ENCODE results near the gene ZNF765.
A peak's percentile ranks its signal among the peaks of the same experiment; 100 is the strongest.
"Not testable (repeated sequence)": the region's sequence is repeated elsewhere in the genome, so short reads cannot be mapped to it uniquely, and the experiment has no call there.

ZNF765 gene

GRCh38 chr19:53422551-53422950 is 27.6 kb downstream of the ZNF765 start:
- no peak for DNase-seq

- not testable (repeated sequence) for DNase-seq
These were observed 28.1 kb downstream of the ZNF765 start for GRCh38 chr19:53423074-53423473.

DNA sequence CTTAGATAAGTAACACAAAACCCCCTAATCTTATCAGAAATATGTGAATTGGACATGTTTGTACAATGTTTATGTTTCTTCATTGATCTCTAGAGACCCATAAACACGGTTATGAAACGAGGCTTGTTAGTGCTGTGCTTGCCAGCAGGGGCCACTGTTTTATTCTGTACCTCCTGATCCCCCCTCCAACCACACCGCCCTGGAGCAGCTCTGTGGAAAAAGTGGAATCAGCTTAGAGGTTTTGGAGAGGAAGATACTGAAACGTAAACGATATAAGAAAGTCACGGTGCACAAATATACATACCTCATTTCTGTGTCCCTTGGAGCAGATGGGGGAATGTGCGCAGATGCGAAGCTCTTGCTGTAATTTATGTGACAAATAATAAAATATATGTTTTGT is 28.7 kb downstream of the ZNF765 start:
- DNase-seq = not testable (repeated sequence)

DNA sequence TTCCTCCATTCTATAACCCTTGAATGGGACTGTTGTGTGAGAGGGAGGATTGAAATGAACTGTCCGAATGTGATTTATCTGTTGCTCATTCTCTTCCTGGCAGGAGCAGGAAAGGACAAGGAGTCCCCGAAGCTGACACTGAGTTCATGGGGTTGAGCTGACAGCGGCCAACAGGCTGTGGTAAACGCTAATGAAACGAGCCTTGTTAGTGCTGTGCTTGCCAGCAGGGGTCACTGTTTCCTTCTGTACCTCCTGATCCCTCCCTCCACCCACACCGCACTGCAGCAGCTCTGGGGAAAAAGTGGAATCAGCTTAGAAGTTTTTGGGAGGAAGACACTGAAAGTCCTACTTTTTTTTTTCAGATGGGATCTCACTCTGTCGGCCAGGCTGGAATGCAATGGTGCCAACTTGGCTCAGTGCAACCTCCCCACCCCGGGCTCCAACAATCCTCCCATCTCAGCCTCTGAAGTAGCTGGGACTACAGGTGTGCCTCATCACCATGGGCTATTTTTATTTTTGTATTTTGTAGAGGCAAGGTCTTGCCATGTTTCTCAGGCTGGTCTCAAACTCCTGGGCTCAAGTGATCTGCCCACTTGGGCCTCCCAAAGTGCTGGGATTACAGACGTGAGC is 30.1 kb downstream of the ZNF765 start:
- peak; percentile 31 for DNase-seq

DNA sequence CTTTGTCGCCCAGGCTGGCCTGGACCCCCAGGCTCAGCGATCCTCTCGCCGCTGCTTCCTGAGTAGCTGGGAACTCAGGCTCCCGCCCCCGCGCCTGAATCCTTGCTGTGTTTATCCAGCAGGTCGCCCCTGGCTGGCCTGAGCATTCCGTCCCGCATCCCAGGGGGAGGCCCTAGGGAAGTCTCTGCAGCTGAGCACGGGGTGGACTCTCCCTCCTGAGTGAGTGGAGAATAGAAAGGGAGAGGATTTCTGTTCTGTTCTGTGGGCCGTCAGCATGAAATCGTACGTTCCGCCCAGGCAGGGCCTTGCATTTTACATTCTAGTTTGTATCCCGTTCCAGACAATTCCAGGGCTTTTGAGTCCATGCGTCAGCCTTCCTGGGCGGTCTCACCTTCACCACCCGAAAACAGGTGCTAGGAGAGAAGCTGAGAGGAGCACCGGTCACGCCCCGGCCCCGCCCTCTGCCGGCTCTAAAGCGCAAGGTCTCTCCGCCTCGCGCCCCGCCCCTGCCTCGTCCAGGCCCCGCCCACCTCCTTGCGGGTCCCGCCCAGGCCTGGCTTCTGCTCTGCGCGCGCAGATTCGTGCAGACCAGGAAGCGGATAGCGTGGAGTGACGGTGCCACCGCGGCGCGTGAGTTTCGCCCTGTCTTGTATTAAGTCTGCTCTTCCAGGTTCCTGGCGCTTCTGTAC is 36.6 kb downstream of the ZNF765 start, which contains the start of gene ZNF761:
ZNF761 (plus strand) TSS at position 586 of the 689 bp plus-strand sequence. CDS start 15,285 bp downstream, outside the sequence.
- DNase-seq = peak; percentile 86

- DNase-seq = peak; percentile 4
These were observed 37.2 kb downstream of the ZNF765 start for GRCh38 chr19:53432088-53432661.

- not testable (repeated sequence) for DNase-seq
These were observed 48.9 kb downstream of the ZNF765 start for GRCh38 chr19:53443809-53444208.

- DNase-seq = not testable (repeated sequence)
These were observed 52.2 kb downstream of the ZNF765 start for GRCh38 chr19:53447196-53447595.

- no peak for DNase-seq
These were observed 60.9 kb downstream of the ZNF765 start for GRCh38 chr19:53455828-53456227.

DNA sequence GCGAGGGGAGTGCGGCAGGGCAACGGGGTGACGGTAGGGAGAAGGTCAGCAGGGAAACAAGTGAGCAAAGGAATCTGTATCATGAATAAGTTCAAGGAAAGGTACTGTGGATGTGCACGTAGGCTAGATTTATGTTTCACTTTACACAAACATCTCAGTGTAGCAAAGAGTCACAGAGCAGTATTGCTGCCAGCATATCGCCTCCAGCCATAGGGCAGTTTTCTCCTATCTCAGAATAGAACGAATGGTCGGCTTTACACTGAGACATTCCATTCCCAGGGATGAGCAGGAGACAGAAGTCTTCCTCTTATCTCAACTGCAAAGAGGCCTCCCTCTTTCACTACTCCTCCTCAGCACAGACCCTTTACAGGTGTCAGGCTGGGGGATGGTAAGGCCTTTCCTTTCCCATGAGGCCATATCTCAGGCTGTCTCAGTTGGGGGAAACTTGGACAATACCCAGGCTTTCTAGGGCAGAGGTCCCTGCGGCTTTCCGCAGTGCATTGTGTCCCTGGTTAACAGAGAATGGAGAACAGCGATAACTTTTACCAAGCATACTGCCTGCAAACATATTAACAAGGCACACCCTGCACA is 65.3 kb downstream of the ZNF765 start:
- not testable (repeated sequence) for DNase-seq

- no peak for DNase-seq
These were observed 66.9 kb downstream of the ZNF765 start for GRCh38 chr19:53461866-53462265.

GRCh38 chr19:53462861-53463260 is 67.9 kb downstream of the ZNF765 start:
- DNase-seq = no peak

DNA sequence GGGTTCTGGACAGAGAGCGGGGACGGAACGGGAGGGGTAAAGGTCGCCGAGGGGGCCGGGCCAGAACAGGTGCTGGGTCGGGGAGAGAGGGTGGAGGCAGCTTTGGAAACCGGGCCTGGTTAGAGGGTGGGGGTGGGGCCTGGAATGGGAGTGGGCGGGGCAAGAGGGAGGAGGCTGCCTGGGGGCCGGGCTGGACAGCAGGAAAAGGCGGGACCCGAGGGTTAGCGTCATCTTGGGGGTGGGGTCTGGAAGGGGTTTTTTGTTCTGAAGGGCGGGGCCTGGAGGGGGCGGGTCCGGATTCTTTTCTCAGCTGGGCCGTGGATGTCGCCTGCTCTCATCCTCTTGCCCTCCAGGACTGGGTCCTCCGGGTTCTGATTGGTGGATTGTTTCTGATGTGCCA is 68.3 kb downstream of the ZNF765 start:
- DNase-seq = no peak

GRCh38 chr19:53466726-53467484 is 72.0 kb downstream of the ZNF765 start:
- no peak for DNase-seq

DNA sequence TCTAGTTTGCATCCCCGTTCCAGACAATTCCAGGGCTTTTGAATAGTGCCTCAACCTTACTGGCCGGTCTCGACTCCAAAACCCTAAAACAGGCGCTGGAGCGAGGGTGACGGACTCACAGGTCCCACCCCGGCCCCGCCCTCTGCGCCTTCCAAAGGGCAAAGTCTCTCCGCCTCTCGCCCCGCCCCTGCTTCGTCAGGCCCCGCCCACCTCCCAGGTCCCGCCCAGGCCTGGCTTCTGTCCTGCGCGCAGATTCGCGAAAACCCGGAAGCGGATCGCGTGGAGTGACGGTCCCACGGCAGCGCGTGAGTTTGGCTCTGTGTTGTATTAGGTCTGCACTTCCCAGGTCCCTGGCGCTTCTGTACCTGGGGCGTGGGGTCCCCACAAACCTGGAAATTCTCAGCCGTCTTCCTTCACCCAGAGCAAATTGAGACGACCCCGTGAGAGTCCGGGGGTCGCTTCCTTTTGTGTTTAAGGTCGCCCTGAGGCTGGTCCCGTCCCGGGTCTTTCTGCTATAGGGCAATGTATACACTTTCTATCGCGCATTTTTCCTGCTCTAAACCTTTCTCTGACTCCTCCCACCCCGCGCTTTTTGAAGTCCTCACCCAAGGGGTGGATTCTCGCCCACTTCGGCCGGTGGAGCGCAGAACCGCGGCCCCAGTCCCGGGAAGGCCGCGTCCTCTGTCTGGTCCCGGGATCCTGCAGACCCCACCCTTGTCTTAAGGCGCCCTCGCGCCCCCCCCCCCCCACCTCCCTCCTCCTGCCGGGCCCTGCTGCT is 72.7 kb downstream of the ZNF765 start, which contains the start of gene ZNF813:
ZNF813 (plus strand) TSS at position 249 of the 778 bp plus-strand sequence. CDS start 16,090 bp downstream, outside the sequence.
- DNase-seq = peak; percentile 82

- DNase-seq = not testable (repeated sequence)
These were observed 73.7 kb downstream of the ZNF765 start for GRCh38 chr19:53468628-53469027.

DNA sequence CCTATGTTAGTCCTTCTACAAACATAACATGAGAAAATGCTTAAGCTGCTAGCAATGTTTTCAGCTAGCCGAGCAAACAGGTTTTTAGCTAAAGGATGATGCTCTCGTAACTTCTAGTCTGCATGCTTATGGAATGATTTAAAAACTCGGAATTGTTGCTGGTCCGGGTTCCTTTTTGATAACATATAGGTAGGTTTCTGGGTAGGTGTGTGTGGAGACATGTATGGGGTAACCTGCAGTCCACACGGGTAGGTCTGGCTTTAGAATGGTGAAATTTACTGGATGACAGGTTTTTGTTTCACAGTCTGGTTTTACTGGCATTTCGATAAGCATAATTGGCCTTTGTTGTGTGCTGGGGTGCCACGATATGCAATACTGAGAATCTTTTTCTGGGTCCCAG is 77.0 kb downstream of the ZNF765 start:
- no peak for DNase-seq

DNA sequence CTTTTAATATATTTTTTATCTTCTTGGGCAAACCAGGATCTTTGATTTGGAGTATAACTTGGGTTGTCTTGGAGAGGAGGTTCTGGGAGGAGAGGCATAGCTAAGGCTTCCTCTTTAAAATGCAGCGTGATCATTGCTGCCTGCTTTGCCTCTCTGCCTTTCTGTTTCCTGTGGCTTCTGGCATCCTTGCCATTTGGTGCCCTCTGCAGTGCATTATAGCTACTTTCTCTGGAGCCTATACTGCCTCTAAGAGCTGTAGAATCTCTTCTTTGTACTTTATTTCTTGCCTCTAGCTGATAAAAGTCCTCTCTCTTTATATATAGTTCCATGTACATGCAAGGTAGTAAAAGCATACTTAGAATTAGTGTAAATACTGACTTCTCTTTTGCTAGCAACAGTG is 79.9 kb downstream of the ZNF765 start:
- not testable (repeated sequence) for DNase-seq

GRCh38 chr19:53475470-53475869 is 80.5 kb downstream of the ZNF765 start:
- DNase-seq = not testable (repeated sequence)
